ENCODE results near the gene APC2. TPM values are rescaled to one million over a fixed set of nuclear protein-coding genes. Genes with fewer than 3 reads are reported as not detected.

The APC2 gene
- total and polyA plus RNA-seq, 9 donors = under 0.01 to 0.28 (median 0.11) TPM; not detected in 1

DNA sequence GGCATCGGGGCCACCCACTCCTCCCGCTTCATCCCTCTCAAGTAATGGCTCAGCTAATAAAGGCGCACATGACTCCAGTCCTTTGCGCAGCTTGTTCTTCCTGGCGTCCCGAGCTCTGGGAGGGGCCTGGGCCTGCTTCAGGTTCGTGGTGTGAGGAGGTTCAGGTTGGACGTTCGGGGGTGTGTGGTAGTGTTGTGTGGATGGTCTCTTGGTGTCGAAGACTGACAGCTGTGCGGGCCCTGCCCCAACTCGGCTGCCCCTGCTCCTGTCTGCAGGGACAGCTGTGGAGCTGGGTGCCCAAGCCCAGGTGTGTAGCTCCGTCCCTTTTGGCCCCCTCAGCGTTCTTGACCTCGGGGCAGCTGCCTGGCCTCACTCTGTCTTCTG lies 9.5 kb upstream of the APC2 start:
- H3K9me3 ChIP-seq = no peaks in the 10 kb centered on the region
- TF ChIP-seq CTCF (IDR thresholded peaks at IDR 0.05) = no peak
- no peak for TF ChIP-seq POLR2A (IDR thresholded peaks at IDR 0.05)
- no peak for TF ChIP-seq EP300 (IDR thresholded peaks at IDR 0.05)
- peak in 1 of 5 donors; percentile 34 for DNase-seq
- H3K27ac ChIP-seq = no peak overlapping the region
- WGBS, 3 donors = 77 to 82% (median 80%) methylated on average over 15 of the region's 15 CpGs
- no peaks in the 10 kb centered on the region for H3K27me3 ChIP-seq
- H3K36me3 ChIP-seq = no peaks in the 10 kb centered on the region
- no peak overlapping the region for H3K4me3 ChIP-seq
- H3K4me1 ChIP-seq (ENCODE audit: insufficient read depth) = peaks cover 11% of the 10 kb centered on the region
- intact Hi-C loops (cut with DNase I) = loop anchor here in 2 of 4 donors (10.0 kb wide), 2 partner anchors 126 to 156 kb away; partner anchors contain the start of gene EFNA2 (in 2 of the 2)

GRCh38 chr19:1441022-1441426 lies 8.9 kb upstream of the APC2 start:
- WGBS, 3 donors = 79 to 86% (median 85%) methylated on average over 9 of the region's 9 CpGs
- peak in 1 of 5 donors; percentile 33 for DNase-seq
- peaks cover 11% of the 10 kb centered on the region for H3K4me1 ChIP-seq (ENCODE audit: insufficient read depth)
- no peaks in the 10 kb centered on the region for H3K36me3 ChIP-seq
- H3K27ac ChIP-seq = no peak overlapping the region
- H3K27me3 ChIP-seq = no peaks in the 10 kb centered on the region
- H3K4me3 ChIP-seq = no peak overlapping the region
- H3K9me3 ChIP-seq = no peaks in the 10 kb centered on the region
- no peak for TF ChIP-seq POLR2A (IDR thresholded peaks at IDR 0.05)
- TF ChIP-seq EP300 (IDR thresholded peaks at IDR 0.05) = no peak
- TF ChIP-seq CTCF (IDR thresholded peaks at IDR 0.05) = no peak
- intact Hi-C loops (cut with DNase I) = loop anchor here in 2 of 4 donors (10.0 kb wide), 2 partner anchors 126 to 156 kb away; partner anchors contain the start of gene EFNA2 (in 2 of the 2)

GRCh38 chr19:1441677-1442438 lies 8.1 kb upstream of the APC2 start:
- H3K4me1 ChIP-seq (ENCODE audit: insufficient read depth) = peaks cover 11% of the 10 kb centered on the region
- DNase-seq = peak in 1 of 5 donors; percentile 45
- intact Hi-C loops (cut with DNase I) = loop anchor here in 2 of 4 donors (10.0 kb wide), 2 partner anchors 127 to 157 kb away; partner anchors contain the start of gene EFNA2 (in 2 of the 2)
- no peak for TF ChIP-seq CTCF (IDR thresholded peaks at IDR 0.05)
- WGBS, 3 donors = 72 to 78% (median 76%) methylated on average over 25 of the region's 25 CpGs
- H3K4me3 ChIP-seq = no peak overlapping the region
- H3K9me3 ChIP-seq = no peaks in the 10 kb centered on the region
- H3K27me3 ChIP-seq = no peaks in the 10 kb centered on the region
- H3K27ac ChIP-seq = no peak overlapping the region
- no peaks in the 10 kb centered on the region for H3K36me3 ChIP-seq

DNA sequence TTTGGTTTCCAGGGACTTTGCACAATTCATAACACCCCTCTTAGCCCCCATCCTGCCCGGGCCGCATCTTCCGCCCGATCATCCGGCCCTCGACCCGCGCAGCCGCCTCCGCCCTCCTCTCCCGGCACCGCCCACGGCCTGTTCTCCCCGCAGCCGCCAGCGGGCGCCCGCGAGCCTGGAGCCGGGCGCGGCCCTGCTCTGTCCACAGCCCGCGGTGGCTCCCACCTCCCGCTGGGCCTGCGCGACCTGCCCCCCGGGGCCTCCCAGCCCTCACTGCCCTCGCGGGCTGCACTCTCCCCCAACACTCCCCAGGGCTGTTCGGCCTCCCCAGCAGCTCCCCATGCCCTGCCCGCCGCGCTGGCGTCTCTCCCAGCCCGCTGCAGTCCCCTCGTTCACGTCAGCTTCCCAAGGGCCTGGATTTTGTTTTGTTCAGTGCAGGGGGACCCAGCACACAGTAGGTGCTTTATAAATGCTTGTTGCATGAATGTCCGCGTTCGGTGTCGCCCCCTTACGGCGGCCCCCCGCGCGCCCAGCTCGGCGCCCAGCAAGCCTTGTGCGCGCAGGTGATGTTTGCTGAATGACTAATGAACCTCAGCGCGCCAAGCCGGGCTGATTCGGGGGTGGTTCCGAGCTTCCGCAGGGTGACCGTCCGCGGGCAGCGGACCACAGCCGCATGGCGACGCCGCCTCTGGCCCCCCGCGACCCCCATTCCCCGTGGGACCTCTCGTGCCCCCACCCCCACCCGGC lies 4.6 kb upstream of the APC2 start:
- TF ChIP-seq EP300 (IDR thresholded peaks at IDR 0.05) = no peak
- TF ChIP-seq CTCF (IDR thresholded peaks at IDR 0.05) = peak; percentile 83 to 91 (median 85)
- DNase-seq = peak; percentile 43 to 80 (median 62)
- intact Hi-C loops (cut with DNase I) = loop anchor here in 2 of 4 donors (10.0 kb wide), 2 partner anchors 131 to 161 kb away; partner anchors contain the start of gene EFNA2 (in 2 of the 2)
- Histone ChIP-seq H3K27ac (no peak overlapping the region), H3K36me3 (no peaks in the 10 kb centered on the region), H3K4me3 (peak overlapping the region; percentile 10), H3K4me1 (ENCODE audit: insufficient read depth) (peaks cover 5% of the 10 kb centered on the region), H3K27me3 (peaks cover 3% of the 10 kb centered on the region), H3K9me3 (no peaks in the 10 kb centered on the region)
- WGBS, 3 donors = 1 to 3% (median 1%) methylated on average over 56 to 70 of the region's 70 CpGs

All from ovary (tissue), 9 donors.